Measurements from ENCODE around the gene TCF4.

- TF ChIP-seq, protein P1, sequence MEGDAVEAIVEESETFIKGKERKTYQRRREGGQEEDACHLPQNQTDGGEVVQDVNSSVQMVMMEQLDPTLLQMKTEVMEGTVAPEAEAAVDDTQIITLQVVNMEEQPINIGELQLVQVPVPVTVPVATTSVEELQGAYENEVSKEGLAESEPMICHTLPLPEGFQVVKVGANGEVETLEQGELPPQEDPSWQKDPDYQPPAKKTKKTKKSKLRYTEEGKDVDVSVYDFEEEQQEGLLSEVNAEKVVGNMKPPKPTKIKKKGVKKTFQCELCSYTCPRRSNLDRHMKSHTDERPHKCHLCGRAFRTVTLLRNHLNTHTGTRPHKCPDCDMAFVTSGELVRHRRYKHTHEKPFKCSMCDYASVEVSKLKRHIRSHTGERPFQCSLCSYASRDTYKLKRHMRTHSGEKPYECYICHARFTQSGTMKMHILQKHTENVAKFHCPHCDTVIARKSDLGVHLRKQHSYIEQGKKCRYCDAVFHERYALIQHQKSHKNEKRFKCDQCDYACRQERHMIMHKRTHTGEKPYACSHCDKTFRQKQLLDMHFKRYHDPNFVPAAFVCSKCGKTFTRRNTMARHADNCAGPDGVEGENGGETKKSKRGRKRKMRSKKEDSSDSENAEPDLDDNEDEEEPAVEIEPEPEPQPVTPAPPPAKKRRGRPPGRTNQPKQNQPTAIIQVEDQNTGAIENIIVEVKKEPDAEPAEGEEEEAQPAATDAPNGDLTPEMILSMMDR (conservative IDR thresholded peaks at IDR 0.05; ENCODE audit: low read length): no peak
- TF ChIP-seq EZH2phosphoT487 (IDR thresholded peaks at IDR 0.05; ENCODE audit: borderline replicate concordance, low read depth, low read length): no peak
Measured at GRCh38 chr18:55402731-55403405, 185.1 kb downstream of the TCF4 start.

Measured in OCI-LY7 (cell line).